Body of pancreas (tissue), 4 donors: ENCODE results near the gene KCTD21. TPM values are rescaled to one million over a fixed set of nuclear protein-coding genes. Genes with fewer than 3 reads are reported as not detected.

Source experiments
- ATAC-seq: fragments of 150-250 bp; one replicate; pipeline ENCODE4 v1.9.1; 2016
- DNase-seq, 4 donors: peaks; one replicate each; pipeline ENCODE4 v3.0.0-alpha.2; 2019
- H3K27ac ChIP-seq, 4 donors: fragments of 200-600 bp; sonication (generic); 1 replicate in 3 of 4; 2 replicates in 1 of 4; pipeline versions ENCODE4 v1.5.1 to v1.6.1; 2016 to 2019; ENCODE audit warnings: mild to moderate bottlenecking in 1 of 4, mixed read lengths in 1 of 4, moderate library complexity in 1 of 4
- H3K27me3 ChIP-seq, 2 donors: fragments of 200-600 bp; sonication (generic); one replicate each; pipeline ENCODE4 v1.6.0; 2016; ENCODE audit warnings: mild to moderate bottlenecking in 1 of 2
- H3K36me3 ChIP-seq, 2 donors: fragments of 200-600 bp; sonication (generic); replicated peaks in 1 of 2; 2 replicates each; pipeline ENCODE4 v1.5.1; 2016; ENCODE audit warnings: low read depth in 2 of 2; ENCODE audit not compliant: insufficient read depth in 1 of 2
- H3K4me1 ChIP-seq: fragments of 200-600 bp; sonication (generic); one replicate; pipeline ENCODE4 v1.6.0; 2016
- H3K4me3 ChIP-seq, 2 donors: fragments of 200-600 bp; sonication (generic); 1 replicate in 1 of 2; 2 replicates in 1 of 2; pipeline ENCODE4 v1.5.1; 2016 to 2019
- H3K9me3 ChIP-seq, 3 donors: fragments of 200-600 bp; sonication (generic); 1 replicate in 2 of 3; 2 replicates in 1 of 3; pipeline ENCODE4 v1.5.1; 2016
- POLR2A ChIP-seq, 3 donors: fragments of 450-650 bp; IDR thresholded peaks; one replicate each; pipeline ENCODE4 v1.6.1; 2016; ENCODE audit warnings: antibody characterized with exemption in 3 of 3, mild to moderate bottlenecking in 2 of 3
- WGBS, 2 donors: methylation state at CpG; one replicate each; pipeline ENCODE4 v1.1.5; 2017; 5-methylcytosine and 5-hydroxymethylcytosine counted together
- intact Hi-C: fragments of 100-400 bp; cut with DNase I; formaldehyde crosslinking; loops from one replicate; pipeline ENCODE4 v1.15.1; 2023
- total RNA-seq, 2 donors: library from RNA; depleted of rRNA; stranded (reverse); fragments of >200 nt; gene quantifications; one replicate each; pipeline ENCODE4 v1.1.0, GENCODE V29; 2016
- TF ChIP-seq, protein P1 (sequence below), 7 experiments: fragments of 450-650 bp in 4 of 7; fragments of 200-600 bp in 3 of 7; sonication (generic) in 3 of 7; IDR thresholded peaks; one replicate each; pipeline ENCODE4 v1.5.1; 2016 to 2019; ENCODE audit warnings: antibody characterized with exemption in 7 of 7

Gene KCTD21
- total RNA-seq, 2 donors from 2014 or later: 4.6 to 5.4 TPM

DNA sequence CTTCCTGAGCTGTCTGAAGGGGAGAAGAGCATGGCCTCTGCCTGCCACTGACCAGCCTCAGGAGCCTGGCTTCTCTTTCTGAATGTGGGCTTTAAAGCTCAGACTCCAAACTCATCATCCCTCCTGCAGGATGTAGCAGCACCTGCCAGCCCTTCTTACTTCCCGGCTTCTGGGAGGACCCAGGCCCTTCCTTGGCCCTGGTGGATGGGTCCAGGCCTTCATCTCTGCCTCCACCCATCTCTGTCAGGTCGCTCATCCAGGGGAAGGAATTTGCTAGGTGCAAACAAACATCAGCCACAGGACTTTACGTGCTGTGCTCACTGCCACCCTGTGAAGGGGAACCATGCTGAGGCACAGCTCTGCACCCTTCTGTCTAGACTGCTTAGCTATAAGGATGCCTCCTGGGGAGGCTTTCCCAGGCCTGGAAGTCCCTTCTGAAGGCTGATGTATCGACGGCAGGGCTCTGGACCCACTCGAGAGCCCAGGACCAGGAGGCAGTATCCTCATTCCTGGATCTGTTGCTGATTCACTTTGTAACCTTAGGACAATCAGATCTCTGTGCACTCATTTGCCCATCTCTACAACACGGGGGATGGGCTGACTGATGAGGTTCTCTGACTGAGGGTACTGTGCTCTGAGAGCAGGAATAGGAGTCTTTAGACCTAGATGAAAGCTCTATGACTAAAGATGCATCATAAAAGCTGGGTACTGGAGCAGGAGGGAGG lies 31.2 kb upstream of the KCTD21 start:
- no peak for TF ChIP-seq POLR2A (IDR thresholded peaks at IDR 0.05)
- TF ChIP-seq, protein P1, sequence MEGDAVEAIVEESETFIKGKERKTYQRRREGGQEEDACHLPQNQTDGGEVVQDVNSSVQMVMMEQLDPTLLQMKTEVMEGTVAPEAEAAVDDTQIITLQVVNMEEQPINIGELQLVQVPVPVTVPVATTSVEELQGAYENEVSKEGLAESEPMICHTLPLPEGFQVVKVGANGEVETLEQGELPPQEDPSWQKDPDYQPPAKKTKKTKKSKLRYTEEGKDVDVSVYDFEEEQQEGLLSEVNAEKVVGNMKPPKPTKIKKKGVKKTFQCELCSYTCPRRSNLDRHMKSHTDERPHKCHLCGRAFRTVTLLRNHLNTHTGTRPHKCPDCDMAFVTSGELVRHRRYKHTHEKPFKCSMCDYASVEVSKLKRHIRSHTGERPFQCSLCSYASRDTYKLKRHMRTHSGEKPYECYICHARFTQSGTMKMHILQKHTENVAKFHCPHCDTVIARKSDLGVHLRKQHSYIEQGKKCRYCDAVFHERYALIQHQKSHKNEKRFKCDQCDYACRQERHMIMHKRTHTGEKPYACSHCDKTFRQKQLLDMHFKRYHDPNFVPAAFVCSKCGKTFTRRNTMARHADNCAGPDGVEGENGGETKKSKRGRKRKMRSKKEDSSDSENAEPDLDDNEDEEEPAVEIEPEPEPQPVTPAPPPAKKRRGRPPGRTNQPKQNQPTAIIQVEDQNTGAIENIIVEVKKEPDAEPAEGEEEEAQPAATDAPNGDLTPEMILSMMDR (IDR thresholded peaks at IDR 0.05): no peak
- Histone ChIP-seq H3K9me3 (no peaks in the 10 kb centered on the region), H3K27ac (no peak overlapping the region), H3K4me3 (no peak overlapping the region), H3K27me3 (no peaks in the 10 kb centered on the region), H3K36me3 (peaks cover 2 to 11% of the 10 kb centered on the region in 2 donors), H3K4me1 (no peaks in the 10 kb centered on the region)
- DNase-seq (no peak), ATAC-seq (no peak)
- 80 to 81% methylated on average over 1 to 7 of the region's 7 CpGs for WGBS, 2 donors
- intact Hi-C loops: no loop called here

DNA sequence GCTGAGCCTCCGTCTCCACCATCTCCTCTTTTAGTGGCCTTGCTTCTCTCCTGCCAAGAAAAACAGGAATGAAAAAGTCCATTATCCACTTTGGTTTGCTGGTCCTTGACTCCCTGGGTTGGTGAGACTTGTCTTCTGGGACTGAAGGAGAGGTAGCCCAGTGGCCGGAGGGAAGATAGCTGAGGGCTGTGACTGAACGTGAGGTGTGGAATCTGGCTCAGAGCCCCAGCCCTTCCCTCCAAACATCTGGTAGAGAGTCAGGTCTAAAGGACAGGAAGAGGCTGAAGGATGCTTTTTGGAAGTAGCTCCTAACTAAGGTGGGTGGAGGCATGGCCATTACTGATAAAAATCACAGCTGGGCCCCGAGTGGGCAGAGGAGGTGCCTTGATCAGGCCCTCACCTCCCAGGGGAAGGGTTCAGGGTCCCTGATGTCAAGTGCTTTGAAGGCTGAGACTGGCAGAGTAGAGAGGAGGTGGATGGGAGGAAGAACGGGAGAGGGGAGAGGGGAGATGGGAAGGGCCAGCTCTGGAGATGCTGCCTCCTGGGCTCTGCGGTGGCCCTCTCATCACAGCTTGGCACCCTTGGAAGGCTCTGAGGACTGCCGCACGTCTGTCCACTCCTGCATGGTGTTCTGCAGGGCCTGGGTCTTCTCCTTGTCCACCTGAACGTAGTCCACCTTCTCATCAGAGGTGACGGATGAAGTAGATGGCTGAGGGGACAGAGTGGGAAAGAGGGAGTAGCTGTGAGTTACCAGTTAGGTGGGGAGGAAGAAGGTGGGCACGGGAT lies 30.5 kb upstream of the KCTD21 start:
- WGBS, 2 donors: 84% methylated on average over 10 to 11 of the region's 11 CpGs

DNA sequence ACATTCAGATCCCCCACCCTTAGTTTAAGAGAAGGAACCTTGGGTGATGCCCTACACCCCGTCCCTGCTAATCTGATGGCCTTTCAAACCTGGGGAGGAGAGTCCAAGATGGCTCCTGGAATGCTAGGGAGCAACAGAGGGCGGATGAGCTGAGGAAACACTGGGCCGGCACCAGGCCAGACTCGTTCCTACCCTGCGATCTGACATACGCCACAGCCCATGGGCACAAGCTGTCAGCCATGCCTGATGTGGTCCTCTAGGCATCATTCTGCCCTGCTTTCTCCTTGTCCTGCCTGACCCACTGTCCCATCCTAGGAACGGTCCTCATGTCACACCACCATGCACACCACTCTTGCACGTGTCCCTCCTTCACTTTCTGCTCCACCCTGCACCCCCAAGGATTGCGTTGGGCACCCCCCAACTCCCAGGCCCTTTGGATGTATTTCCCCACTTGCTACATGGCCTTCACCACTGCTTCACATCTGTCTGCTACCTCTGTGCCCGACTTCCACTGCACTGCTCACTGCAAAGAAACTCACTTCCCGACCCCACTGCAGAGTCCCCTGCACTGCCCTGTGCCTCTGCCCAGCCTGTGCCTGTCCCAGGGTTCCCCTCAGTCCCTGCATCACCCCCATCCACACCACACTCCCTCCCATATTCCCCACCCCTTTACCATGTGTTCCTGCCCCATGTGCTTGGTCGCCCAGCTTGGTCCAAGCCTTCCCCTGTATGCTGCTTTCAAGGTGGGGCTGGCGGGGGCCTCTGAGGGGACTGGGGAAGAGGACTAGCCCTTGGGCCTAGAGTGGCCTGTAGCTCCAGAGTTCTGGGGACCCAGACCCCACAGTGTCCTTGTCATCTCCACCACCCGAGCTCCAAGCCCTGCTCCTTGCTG lies 29.5 kb upstream of the KCTD21 start:
- intact Hi-C loops: no loop called here
- no peak for DNase-seq

More for the DNA sequence above, 30.5 kb upstream of the KCTD21 start:
- no peak for ATAC-seq
- H3K27me3 ChIP-seq: no peaks in the 10 kb centered on the region
- H3K4me1 ChIP-seq: no peaks in the 10 kb centered on the region
- H3K36me3 ChIP-seq: peaks cover 2 to 8% of the 10 kb centered on the region in 2 donors
- no peak overlapping the region for H3K4me3 ChIP-seq
- intact Hi-C loops: no loop called here
- TF ChIP-seq POLR2A (IDR thresholded peaks at IDR 0.05): no peak
- TF ChIP-seq, protein P1 (IDR thresholded peaks at IDR 0.05): no peak
- no peak overlapping the region for H3K27ac ChIP-seq
- DNase-seq: no peak
- no peaks in the 10 kb centered on the region for H3K9me3 ChIP-seq

DNA sequence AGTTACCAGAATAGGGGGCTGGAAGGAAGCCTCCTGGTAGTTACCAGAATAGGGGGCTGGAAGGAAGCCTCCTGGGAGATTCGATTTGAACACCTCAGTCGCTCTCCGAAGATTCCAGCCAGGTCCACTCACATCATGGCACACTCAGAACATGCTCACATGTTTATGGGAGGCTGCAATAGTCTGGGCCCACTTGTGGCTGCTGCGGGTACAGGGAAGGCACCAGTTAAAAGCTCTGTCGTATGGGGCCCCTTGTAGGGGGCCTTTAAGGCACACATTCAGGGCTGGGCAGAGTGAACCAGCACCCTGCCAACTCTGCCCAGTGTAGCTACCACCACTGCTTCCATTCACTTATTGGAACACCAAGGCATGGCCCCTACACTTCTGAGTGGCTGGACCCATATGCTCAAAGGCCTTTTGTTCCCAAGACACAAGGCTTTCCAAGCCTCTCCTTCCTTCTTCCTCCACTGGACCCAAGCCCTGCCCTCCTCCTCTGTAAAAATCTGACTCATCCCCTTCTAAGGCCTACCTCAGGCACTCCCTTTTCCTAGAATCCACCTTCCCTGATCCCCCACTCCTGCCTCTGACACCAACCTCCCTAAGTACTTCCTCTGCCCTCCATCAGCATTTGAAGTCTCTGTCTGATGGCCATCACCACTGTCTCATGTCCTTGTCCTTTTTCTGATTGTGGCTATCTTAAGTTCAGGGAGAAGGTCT lies 28.3 kb upstream of the KCTD21 start:
- TF ChIP-seq, protein P1 (IDR thresholded peaks at IDR 0.05): no peak
- no peak for TF ChIP-seq POLR2A (IDR thresholded peaks at IDR 0.05)
- ATAC-seq (no peak), DNase-seq (no peak)
- Histone ChIP-seq H3K9me3 (no peaks in the 10 kb centered on the region), H3K27me3 (no peaks in the 10 kb centered on the region), H3K36me3 (peaks cover 2 to 5% of the 10 kb centered on the region in 2 donors), H3K4me3 (no peak overlapping the region), H3K4me1 (no peaks in the 10 kb centered on the region), H3K27ac (no peak overlapping the region)
- WGBS, 2 donors: 92 to 100% methylated on average over 4 to 5 of the region's 5 CpGs
- intact Hi-C loops: no loop called here

More for the DNA sequence above, 29.5 kb upstream of the KCTD21 start:
- no peak overlapping the region for H3K4me3 ChIP-seq
- no peaks in the 10 kb centered on the region for H3K9me3 ChIP-seq
- H3K4me1 ChIP-seq: no peaks in the 10 kb centered on the region
- WGBS, 2 donors: 90 to 91% methylated on average over 14 of the region's 14 CpGs
- H3K27me3 ChIP-seq: no peaks in the 10 kb centered on the region
- TF ChIP-seq, protein P1 (IDR thresholded peaks at IDR 0.05): no peak
- TF ChIP-seq POLR2A (IDR thresholded peaks at IDR 0.05): no peak
- H3K36me3 ChIP-seq: peaks cover 2 to 8% of the 10 kb centered on the region in 2 donors
- no peak for ATAC-seq
- no peak overlapping the region for H3K27ac ChIP-seq
